Stimulated activated CD8-positive, alpha-beta memory T cell treated with anti-CD3 and anti-CD28 coated beads, Interleukin-2, amount 100 ng/mL, for 48 hours (primary cell): ENCODE results near the gene ZBTB16.

Experiments used
- DNase-seq, 2 donors: peaks; one replicate each; pipeline ENCODE4 v3.0.0-alpha.2; 2020; ENCODE audit warnings: low read depth in 2 of 2

ZBTB16 gene

DNA sequence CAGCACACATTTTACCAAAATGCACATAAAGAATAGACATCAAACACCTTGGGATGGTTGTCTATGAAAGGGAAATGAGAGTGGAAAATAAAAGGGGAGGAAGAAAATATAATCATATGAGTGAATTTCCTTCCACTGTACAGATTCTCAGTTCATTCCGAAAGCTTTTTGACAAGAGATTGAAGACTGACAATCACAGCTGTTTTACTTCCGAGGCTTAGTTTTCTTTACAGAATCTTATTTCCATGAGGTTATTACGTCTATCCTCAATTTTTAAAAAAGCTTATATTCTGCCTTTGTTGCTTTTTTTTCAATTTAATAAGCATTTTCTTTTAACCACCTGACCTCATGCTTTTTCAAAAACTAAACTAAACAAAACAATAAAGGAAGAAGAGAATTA lies 223.9 kb downstream of the ZBTB16 start:
- DNase-seq, result no peak

DNA sequence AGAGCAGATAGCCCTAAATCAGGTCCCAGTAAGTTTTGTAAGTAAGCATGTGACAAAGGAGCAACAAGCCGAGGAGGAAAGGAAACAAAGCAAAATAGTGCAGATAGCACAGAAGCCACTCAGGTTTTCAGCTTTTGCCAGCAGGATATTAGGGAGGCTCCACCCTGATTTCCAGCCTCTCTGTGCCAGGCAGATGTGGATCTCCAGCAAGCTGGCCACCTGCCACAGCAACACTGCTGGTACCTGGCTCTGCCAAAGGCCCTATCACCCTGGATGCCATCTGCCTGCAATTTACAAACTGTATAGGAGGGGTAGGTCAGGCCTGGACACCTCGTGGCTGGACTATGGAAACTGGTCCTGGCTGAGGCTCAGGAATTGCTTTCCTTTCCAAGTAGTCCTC lies 224.5 kb downstream of the ZBTB16 start:
- no peak for DNase-seq

DNA sequence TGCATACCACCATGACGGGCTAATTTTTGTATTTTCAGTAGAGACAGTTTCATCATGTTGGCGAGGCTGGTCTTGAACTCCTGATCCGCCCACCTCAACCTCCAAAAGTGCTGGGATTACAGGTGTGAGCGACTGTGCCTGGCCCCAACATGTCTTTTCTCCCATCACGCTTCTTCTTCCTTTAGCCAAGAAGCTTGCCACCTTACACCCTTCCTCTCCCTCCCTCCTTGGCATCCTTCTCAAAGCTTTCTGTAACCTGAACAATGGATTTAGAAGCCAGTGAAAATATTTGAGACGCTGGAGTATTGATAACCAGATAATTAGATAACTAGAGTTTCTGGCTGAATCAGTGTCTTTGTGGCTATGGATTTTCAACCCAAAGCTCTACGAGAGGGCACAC lies 225.4 kb downstream of the ZBTB16 start:
- DNase-seq, result no peak

DNA sequence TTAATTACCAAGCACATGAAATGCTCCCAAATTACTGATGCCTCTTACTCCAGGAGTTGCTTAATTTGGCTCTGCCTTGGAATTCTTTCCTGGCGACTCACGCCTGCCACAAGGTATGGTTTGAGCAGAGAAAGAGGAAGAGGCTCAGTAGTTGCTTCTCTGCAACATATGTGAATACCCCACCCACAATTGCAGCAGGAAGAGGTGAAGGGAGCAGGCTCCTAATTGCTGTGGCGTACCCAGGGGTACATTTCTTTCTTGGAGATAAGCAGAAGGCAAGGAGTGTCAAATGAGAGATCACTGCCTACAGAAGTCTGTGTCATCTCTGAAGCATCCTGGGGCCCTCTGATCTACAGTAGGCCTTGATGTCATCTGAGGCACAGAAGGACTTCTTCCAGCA lies 226.1 kb downstream of the ZBTB16 start:
- no peak for DNase-seq

DNA sequence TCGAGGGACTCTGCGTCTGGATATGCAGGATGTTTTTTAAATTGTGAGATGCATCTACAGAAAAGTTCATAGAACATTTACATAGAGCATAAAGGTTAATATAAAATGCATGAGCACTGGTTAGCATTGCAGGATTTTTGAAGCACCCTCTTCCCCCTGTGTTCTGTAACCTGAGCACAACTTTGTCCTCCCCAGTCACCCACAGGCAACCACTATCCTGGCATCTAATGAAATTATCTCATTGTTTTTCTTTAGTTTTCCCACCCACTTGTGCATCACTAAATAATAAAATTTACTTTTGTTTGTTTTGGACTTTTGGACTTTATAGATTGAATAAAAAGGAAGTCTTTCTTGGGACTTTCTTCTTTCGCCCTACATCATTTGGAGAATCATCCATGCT lies 226.7 kb downstream of the ZBTB16 start:
- DNase-seq, result no peak

DNA sequence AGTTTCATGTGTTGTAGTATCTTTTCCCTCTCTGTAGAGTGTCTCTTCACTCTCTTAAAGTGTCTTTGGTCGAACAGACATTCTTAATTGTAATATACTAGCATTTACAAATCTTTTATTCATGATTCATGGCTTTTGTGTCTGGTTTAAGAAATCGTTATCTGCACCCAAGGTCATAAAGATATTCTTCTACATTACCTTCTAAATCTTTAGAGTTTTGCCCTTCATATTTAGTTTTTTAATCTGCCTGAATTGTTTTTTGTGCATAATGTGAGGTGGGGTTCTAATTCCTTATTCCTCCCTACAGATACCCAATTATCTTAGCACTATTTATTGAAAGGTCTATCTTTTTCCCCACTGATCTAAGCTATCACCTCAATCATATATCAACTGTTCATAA lies 227.6 kb downstream of the ZBTB16 start:
- DNase-seq, result no peak

DNA sequence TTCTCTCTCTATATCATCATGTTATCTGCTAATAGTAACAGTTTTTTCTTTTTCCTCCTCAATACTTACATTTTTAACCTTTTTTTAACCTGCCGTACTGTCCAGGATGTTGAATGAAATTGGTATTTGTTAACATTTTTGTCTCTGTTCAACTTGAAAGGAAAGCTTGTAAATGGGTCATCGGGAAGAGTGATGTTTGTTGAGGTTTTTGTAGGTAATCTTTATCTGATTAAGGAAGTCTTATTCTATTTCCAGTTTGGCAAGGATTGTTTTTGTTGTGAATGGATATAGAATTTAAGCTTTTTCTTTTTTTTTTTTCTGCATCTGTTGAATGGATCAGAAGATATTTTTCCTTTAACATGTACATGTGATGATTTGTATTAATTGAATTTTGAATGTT lies 228.6 kb downstream of the ZBTB16 start:
- no peak for DNase-seq

DNA sequence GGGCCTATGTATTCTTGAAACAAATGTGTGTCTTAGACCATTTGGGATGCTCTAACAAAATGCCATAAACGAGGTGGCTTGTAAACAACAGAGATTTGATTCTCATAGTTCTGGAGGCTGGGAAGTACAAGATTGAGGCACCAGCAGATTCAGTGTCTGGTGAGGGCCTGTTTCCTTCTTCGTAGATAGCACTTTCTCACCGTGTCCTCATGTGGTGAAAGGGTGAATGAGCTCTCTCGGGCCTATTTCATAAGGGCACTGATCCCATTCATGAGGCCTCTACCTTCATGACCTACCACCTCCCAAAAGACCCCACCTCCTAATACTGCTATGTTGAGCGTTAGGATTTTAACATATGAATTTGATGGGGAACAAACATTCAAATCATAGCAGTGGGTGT lies 230.3 kb downstream of the ZBTB16 start:
- DNase-seq, result no peak

DNA sequence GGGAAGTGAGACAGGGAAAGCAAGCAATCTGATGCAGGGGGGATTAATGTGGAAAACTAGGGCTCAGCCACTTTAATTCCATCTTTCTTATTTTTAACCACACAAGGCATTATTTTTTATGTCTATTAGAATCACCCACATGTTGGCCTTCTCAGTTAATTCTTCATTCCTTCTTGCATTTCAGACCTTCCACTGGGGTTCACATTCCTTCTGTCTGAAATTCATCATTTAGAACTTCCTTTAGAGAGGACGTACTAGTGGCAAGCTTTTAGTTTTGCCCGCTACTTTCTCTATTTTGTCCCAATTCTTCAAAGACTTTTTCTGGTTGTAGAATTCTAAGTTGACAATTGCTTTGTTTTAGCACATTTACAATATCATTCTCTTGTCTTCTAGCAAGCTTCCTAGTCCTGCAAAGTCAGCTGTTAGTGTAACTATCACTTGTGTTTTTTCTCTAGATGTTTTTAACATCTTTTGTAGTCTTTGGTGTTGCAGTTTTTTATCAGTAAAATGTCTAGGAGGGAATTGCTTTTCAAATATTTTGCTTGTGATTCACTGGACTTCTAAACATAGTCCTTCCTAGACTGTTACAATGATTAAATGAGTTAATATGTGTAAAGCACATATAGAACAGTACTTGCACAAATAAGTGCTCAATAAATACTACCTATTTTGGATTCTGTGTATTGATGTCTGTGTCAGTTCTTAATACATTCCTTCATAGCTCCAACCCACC lies 231.2 kb downstream of the ZBTB16 start:
- DNase-seq, result no peak

DNA sequence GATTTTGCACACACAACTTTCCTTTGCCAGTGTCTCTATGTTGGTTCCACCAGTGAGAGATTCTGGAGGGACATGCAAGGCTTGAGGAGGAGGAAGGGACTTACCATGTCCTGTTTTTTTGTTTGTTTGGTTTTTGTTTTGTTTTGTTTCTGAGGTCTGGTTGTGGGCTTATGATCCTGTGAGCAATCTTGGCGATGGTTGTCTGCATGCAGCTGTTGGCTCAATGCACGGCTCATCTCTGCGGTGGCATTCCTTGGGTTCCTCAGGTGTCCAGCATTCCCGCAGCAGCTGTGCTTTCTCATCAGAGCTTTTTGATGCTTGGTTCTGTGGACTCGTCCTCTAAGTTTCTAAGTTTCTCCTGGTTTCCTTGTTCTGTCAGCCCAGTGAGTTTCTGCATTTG lies 231.9 kb downstream of the ZBTB16 start:
- no peak for DNase-seq

DNA sequence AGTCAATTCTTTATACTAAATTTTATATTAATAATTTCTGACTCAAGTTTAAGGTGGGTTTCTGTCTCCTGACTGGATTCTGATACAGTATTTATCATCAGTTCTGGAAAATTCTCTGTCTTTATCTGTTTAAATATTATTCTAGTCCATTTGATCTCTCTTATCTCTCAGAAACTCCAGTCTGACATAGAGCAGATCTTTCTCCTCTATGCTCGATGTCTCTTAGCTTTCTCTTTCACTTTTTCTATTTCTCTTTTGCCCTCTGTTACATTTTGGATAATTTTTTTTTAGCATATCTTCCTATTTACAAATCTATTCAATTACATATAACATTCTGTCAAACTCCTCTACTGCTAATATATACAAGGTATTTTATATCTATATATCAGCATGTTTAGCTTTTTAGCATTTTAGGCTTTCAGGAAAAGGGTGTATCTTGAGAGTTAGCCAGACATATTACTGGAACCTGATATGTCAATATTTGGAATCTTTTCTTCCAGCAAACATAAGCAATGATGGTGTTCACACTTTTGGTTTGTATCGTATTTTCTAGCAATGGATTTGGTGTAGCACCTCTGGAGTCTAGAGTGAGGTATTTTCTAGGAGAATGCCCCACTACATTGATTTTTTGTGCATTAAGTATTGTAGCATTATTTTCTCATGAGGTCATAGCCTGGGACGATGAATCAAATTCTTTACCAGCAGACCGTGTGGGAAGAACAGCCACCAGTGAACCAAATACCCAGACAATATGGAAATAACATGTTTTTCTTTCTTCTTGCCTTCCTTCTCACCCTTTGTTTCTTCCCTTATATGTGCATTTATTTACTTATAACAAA lies 232.6 kb downstream of the ZBTB16 start:
- no peak for DNase-seq

DNA sequence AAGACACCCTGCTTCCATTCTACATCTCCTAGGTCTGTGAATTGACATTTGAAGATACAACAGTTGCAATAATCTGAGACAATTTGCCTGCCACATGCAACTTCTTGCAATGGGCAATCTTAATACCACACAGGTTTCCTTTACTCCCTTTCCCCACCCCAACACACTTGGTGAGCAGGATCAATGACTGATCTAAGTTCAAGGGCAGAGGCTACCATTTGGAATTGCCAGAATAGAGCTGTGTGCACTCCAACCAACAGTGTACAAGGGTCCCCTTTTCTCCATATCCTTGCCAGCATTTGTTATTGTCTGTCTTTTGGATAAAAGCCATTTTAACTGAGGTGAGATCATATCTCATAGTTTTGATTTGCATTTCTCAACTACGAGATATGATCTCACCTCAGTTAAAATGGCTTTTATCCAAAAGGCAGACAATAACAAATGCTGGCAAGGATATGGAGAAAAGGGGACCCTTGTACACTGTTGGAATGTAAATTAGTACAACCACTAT lies 233.7 kb downstream of the ZBTB16 start:
- DNase-seq, result no peak

DNA sequence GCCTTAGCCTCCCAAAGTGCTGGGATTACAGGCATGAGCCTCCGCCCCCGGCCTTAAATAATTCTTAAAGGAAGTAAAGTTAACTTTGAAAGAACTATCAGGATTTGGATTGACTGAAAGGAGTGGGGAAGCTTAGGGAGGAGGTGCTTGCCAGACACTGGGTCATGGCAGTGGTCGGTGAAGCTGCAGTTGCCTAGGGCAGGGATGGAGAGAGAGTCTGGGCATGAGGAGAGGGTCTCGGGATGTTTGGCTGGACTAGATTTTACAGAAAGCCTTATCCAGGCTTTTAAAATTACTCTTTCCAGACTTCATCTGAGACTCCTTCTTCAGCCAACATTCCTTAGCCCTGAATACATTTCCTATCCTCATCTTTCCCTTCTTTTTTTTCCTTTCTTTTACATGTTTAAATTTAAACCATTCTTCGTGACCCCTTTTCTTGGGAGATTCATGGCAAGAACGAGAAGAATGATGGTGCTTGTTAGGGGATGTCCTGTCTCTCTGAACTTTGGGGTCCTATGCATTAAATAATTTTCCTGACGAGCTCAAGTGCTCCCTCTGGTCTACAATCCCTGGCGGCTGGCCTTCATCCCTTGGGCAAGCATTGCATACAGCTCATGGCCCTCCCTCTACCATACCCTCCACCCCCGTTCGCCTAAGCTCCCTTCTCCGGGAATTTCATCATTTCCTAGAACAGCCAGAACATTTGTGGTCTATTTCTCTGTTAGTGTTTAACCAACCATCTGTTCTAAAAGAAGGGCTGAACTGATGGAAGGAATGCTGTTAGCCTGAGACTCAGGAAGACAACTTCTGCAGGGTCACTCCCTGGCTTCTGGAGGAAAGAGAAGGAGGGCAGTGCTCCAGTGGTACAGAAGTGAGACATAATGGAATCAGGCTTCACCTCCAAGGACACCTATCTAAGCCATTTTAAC lies 236.4 kb downstream of the ZBTB16 start, which contains the start of gene NNMT:
Gene NNMT (plus strand): TSS at position 724 of the 929 bp plus-strand sequence. CDS start 158 bp downstream, at position 882.
- DNase-seq, result no peak

DNA sequence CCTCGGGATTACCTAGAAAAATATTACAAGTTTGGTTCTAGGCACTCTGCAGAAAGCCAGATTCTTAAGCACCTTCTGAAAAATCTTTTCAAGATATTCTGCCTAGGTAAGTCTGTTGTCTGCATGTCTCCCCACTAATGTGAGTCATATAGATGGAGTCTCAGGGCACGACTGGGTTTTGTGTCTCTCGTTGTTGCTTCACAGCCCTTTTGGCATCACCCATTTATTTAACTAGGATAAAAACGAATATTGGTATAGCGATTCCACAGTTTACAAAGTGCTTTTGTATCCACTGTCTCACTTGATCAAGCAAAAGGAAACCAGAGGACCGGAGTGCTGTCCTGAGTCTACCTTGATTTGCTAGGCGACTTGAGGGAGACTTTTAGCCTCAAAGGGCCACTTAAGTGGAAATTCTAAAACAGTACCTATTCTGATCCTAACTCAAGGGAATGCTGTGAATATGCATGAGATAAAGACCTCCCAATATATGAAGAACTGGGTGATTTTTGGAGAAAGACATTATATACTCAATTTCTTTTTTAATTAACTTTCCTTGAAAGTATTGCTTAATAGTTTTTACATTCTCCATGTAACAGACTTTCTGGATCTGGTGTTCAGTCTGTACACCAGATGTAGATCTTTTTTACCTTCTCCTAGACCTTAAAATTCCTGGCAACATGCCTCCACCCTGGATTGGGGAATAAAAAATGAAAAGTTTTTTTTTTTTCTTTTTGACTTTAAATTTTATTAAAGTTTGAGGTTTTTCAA lies 237.3 kb downstream of the ZBTB16 start:
- DNase-seq, result no peak

DNA sequence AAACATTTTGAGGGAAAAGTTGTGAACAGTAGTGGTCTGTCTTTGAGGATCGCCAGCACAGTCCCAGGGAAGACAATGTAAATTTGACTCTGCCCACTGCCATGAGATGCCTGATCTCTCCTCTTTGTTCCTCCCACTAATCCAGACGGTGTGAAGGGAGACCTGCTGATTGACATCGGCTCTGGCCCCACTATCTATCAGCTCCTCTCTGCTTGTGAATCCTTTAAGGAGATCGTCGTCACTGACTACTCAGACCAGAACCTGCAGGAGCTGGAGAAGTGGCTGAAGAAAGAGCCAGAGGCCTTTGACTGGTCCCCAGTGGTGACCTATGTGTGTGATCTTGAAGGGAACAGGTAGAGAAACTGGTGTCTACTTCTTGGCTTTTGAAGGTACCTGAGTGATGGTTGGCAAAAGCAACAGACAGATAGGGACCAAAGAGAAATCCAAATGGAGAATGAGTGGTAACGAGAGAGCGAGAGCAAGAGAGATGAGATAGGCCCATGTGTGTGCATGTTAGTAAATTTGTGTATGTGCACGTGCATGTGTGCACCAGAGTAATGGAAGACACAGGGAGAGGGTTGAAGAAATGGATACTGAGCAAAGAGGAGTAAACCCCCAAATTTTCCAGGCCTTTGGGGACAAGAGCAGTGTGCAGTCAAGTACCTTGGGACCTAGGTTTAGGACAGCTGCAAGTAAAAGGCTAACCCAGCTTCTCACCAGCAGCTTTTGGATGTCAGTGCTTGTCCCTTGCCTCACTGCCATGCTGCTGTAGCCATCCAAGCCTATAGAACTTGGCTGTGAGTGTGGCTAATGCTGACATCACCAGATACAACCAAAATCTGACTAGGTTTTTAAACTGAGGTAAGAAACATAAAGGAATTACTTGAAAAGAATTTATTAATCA lies 238.5 kb downstream of the ZBTB16 start:
- DNase-seq, result no peak

DNA sequence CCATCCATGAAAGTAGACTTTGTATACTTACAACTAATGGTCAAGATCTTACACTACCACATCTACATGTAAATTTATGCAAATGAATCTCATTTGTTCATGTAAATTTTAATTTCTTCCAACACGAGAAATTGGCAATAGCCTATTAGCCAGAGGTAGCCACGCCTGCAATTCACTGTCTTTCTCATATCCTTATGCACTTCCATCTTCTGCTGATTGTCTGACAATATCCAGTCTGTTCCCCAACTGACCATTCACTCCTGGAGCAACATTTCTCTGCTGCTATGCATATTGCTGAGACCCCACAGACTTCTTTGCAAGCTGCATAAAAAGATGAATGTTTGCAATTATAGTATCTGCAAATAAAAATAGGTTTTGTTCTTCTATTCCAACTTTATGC lies 239.2 kb downstream of the ZBTB16 start:
- DNase-seq, result no peak
